Upper lobe of left lung (tissue), 4 donors: ENCODE measurements around the gene OTOGL.

ENCODE experiments used
- POLR2A ChIP-seq, 4 donors: fragments of 450-650 bp; IDR thresholded peaks; one replicate each; pipeline ENCODE4 v1.5.1; 2016 to 2017; ENCODE audit warnings: antibody characterized with exemption in 4 of 4, mild to moderate bottlenecking in 2 of 4
- POLR2AphosphoS5 ChIP-seq, 2 donors: sonication (generic); formaldehyde crosslinking; IDR thresholded peaks; one replicate each; pipeline ENCODE4 v1.5.1; 2017; ENCODE audit warnings: antibody characterized with exemption in 2 of 2

GRCh38 chr12:80226576-80226975, 127.2 kb downstream of the OTOGL start:
- TF ChIP-seq POLR2AphosphoS5 (IDR thresholded peaks at IDR 0.05) (no peak), POLR2A (IDR thresholded peaks at IDR 0.05) (no peak)
